Activated CD8-positive, alpha-beta T cell treated with anti-CD3 and anti-CD28 coated beads for 36 hours (primary cell): ENCODE results near the gene TK2. TPM values are rescaled to one million over a fixed set of nuclear protein-coding genes. Genes with fewer than 3 reads are reported as not detected.

Source experiments
- ATAC-seq: fragments of 200-7000 bp; cut with Tn5 transposase; one replicate; pipeline ENCODE4 v1.10.0; 2021; ENCODE audit warnings: mild to moderate bottlenecking, moderate library complexity
- CTCF ChIA-PET: fragments of 350-600 bp; sonication (Branson Sonifier 250); formaldehyde crosslinking; loops from one replicate; lab custom pipeline; 2021; ENCODE audit warnings: antibody characterized with exemption; lab: Charles Lee
- POLR2A ChIA-PET: fragments of 350-600 bp; sonication (Branson Sonifier 250); formaldehyde crosslinking; loops from one replicate; lab custom pipeline; 2021; ENCODE audit warnings: antibody characterized with exemption; lab: Charles Lee
- DNase-seq: peaks from one replicate; pipeline ENCODE4 v3.0.0-alpha.2; 2020
- H3K27ac Mint-ChIP-seq: one replicate; pipeline ENCODE4 v1.8.0; 2021; ENCODE audit warnings: mild to moderate bottlenecking, mixed read lengths
- H3K27me3 Mint-ChIP-seq: one replicate; pipeline ENCODE4 v1.8.0; 2021; ENCODE audit warnings: mixed read lengths
- H3K36me3 Mint-ChIP-seq: one replicate; pipeline ENCODE4 v1.8.0; 2021; ENCODE audit warnings: low read depth, mixed read lengths
- H3K4me1 Mint-ChIP-seq: one replicate; pipeline ENCODE4 v1.8.0; 2021; ENCODE audit warnings: low read depth, mixed read lengths
- H3K4me3 Mint-ChIP-seq: one replicate; pipeline ENCODE4 v1.8.0; 2021; ENCODE audit warnings: mild to moderate bottlenecking, moderate library complexity, mixed read lengths
- H3K9me3 Mint-ChIP-seq: one replicate; pipeline ENCODE4 v1.8.0; 2021; ENCODE audit warnings: mixed read lengths
- CTCF ChIP-seq: fragments of 200-600 bp; IDR thresholded peaks from one replicate; pipeline ENCODE4 v1.8.0; 2022; ENCODE audit warnings: antibody characterized with exemption, mild to moderate bottlenecking
- intact Hi-C: fragments of 100-400 bp; cut with micrococcal nuclease; formaldehyde crosslinking; loops from one replicate; pipeline ENCODE4 v1.10.0; 2022
- total RNA-seq, 2 experiments: library from RNA; stranded (reverse); gene quantifications; one replicate each; pipeline ENCODE4 v1.2.3, GENCODE V29; 2021

TK2 gene
- total RNA-seq, 2 experiments from 2014 or later: 3.2 to 4.4 TPM

DNA sequence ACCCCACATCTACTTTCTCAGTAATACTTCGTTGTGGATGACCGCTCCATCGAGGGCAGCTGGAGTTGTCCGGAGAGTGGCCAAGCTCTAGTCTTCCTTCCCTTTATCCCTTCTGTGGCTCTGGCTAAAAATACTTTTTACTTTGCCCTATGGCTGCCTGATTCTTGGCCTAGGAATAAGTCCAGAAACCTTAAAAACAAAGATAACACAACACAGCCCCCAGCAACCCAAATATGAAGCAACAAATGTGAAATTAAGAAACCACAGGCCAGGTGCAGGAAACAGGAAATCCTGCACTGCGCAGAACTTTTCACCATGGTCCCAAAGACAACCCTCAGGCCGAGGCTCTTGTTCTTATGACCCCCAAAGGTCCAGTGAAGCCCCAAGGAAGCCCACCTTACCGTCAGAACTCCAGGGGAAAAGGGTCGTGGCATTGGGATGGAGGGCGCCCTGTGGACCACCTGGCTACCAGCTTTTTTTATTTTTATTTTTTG is 26.0 kb downstream of the TK2 start:
- ATAC-seq: peak; percentile 25
- Mint-ChIP-seq H3K36me3 (no peaks in the 10 kb centered on the region), H3K27ac (peak overlapping the region; percentile 88), H3K4me1 (peaks cover 62% of the 10 kb centered on the region), H3K27me3 (no peaks in the 10 kb centered on the region), H3K4me3 (peak overlapping the region; percentile 53), H3K9me3 (no peaks in the 10 kb centered on the region)
- TF ChIP-seq CTCF: no peak
- intact Hi-C loops: no loop called here
- ChIA-PET POLR2A (interaction anchor here (1.0 to 9.4 kb wide), 2 partner anchors 27 to 33 kb away, joined by 3 to 78 read pairs; partner anchors contain the start of genes CKLF and TK2), CTCF (interaction anchor here (1.4 to 6.0 kb wide), 6 partner anchors 13 to 127 kb away, joined by 4 to 41 read pairs (median 4); partner anchors contain the start of genes CKLF and TK2)
- peak; percentile 64 for DNase-seq

- POLR2A ChIA-PET: interaction anchor here (1.1 to 9.4 kb wide), 5 partner anchors 17 to 81 kb away, joined by 3 to 78 read pairs (median 4); partner anchors contain the start of genes CKLF, CMTM3 and TK2
- H3K4me3 Mint-ChIP-seq: peak overlapping the region; percentile 53
- H3K27ac Mint-ChIP-seq: peak overlapping the region; percentile 88
- ATAC-seq (no peak), DNase-seq (no peak)
- no peaks in the 10 kb centered on the region for H3K9me3 Mint-ChIP-seq
- CTCF ChIA-PET: interaction anchor here (0.9 to 6.0 kb wide), 12 partner anchors 8 to 350 kb away, joined by 3 to 41 read pairs (median 6); partner anchors contain the start of genes CKLF and TK2
- intact Hi-C loops: no loop called here
- H3K27me3 Mint-ChIP-seq: no peaks in the 10 kb centered on the region
- no peak for TF ChIP-seq CTCF
- H3K4me1 Mint-ChIP-seq: peaks cover 68% of the 10 kb centered on the region
- no peaks in the 10 kb centered on the region for H3K36me3 Mint-ChIP-seq
Measured at GRCh38 chr16:66522816-66523590, 26.9 kb downstream of the TK2 start.

GRCh38 chr16:66521951-66522771 is 27.8 kb downstream of the TK2 start:
- H3K4me3 Mint-ChIP-seq: peak overlapping the region; percentile 42
- intact Hi-C loops: no loop called here
- DNase-seq: peak; percentile 98
- CTCF ChIA-PET: interaction anchor here (0.6 to 6.0 kb wide), 14 partner anchors 9 to 351 kb away, joined by 3 to 41 read pairs (median 5); partner anchors contain the start of genes CKLF and TK2
- peak; percentile 82 for ATAC-seq
- peak overlapping the region; percentile 88 for H3K27ac Mint-ChIP-seq
- no peak for TF ChIP-seq CTCF
- POLR2A ChIA-PET: interaction anchor here (0.7 to 9.4 kb wide), 6 partner anchors 8 to 82 kb away, joined by 3 to 78 read pairs (median 4); partner anchors contain the start of genes CKLF, CMTM3 and TK2
- no peaks in the 10 kb centered on the region for H3K27me3 Mint-ChIP-seq
- no peaks in the 10 kb centered on the region for H3K9me3 Mint-ChIP-seq
- H3K4me1 Mint-ChIP-seq: peaks cover 74% of the 10 kb centered on the region
- H3K36me3 Mint-ChIP-seq: no peaks in the 10 kb centered on the region

GRCh38 chr16:66521252-66521713 is 28.6 kb downstream of the TK2 start:
- intact Hi-C loops: no loop called here
- Mint-ChIP-seq H3K27me3 (no peaks in the 10 kb centered on the region), H3K4me1 (peaks cover 83% of the 10 kb centered on the region), H3K4me3 (peak overlapping the region; percentile 42), H3K27ac (peak overlapping the region; percentile 88), H3K9me3 (no peaks in the 10 kb centered on the region), H3K36me3 (no peaks in the 10 kb centered on the region)
- DNase-seq: no peak
- POLR2A ChIA-PET: interaction anchor here (1.3 to 9.4 kb wide), 4 partner anchors 30 to 96 kb away, joined by 3 to 78 read pairs (median 6); partner anchors contain the start of genes CKLF, CMTM3 and TK2
- CTCF ChIA-PET: interaction anchor here (1.4 to 6.0 kb wide), 9 partner anchors 10 to 352 kb away, joined by 4 to 41 read pairs (median 7); partner anchors contain the start of genes CKLF and TK2
- ATAC-seq: no peak
- no peak for TF ChIP-seq CTCF
